Measurements from ENCODE around the gene ZC3H10. TPM values are rescaled to one million over a fixed set of nuclear protein-coding genes. Genes with fewer than 3 reads are reported as not detected.

ZC3H10 gene
- total and polyA plus RNA-seq, 4 donors, result 1.3 to 5.2 (median 1.9) TPM

GRCh38 chr12:56158029-56158925 lies 40.2 kb downstream of the ZC3H10 start, which contains the start of gene MYL6:
MYL6 (plus strand) TSS chr12:56158359; CDS start chr12:56158402, 43 bp downstream.
- peak within 1 kb of the TSS; percentile 73 to 93 (median 92) for H3K4me3 ChIP-seq (ENCODE audit: low read depth in 1 of 3, low read length in 3 of 3)
- peak; percentile 92 for TF ChIP-seq TAF1 (conservative IDR thresholded peaks at IDR 0.05)
- peak; percentile 95 for TF ChIP-seq YY1 (IDR thresholded peaks at IDR 0.05)
- TF ChIP-seq ZBTB33 (IDR thresholded peaks at IDR 0.05), result no peak
- TF ChIP-seq RAD21 (IDR thresholded peaks at IDR 0.05), result peak in 1 of 2 donors; percentile 9
- no peak for TF ChIP-seq GABPA (IDR thresholded peaks at IDR 0.05 in 1 of 2, conservative IDR thresholded peaks at IDR 0.05 in 1 of 2)
- TF ChIP-seq REST (IDR thresholded peaks at IDR 0.05), result peak; percentile 95
- no peak for TF ChIP-seq MAX (IDR thresholded peaks at IDR 0.05)
- TF ChIP-seq, protein P1, sequence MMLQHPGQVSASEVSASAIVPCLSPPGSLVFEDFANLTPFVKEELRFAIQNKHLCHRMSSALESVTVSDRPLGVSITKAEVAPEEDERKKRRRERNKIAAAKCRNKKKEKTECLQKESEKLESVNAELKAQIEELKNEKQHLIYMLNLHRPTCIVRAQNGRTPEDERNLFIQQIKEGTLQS (IDR thresholded peaks at IDR 0.05), result peak; percentile 28
- peak; percentile 86 to 93 for TF ChIP-seq JUND (IDR thresholded peaks at IDR 0.05)
- no peak for TF ChIP-seq NR2F2 (IDR thresholded peaks at IDR 0.05)
- peak; percentile 29 for TF ChIP-seq SP1 (IDR thresholded peaks at IDR 0.05)
- no peak for TF ChIP-seq EGR1 (IDR thresholded peaks at IDR 0.05; ENCODE audit: low read depth in 2 of 2)
- H3K27me3 ChIP-seq (ENCODE audit: control insufficient read depth in 4 of 4, insufficient read depth in 4 of 4, low read length in 3 of 4), result no peaks in the 10 kb centered on the region
- H3K9ac ChIP-seq (ENCODE audit: low read depth in 1 of 2, low read length in 2 of 2), result peak within 1 kb of the TSS; percentile 90 to 100
- peak; percentile 92 for DNase-seq (ENCODE audit: low spot score)
- peak within 1 kb of the TSS; percentile 90 to 98 for H3K27ac ChIP-seq (ENCODE audit: low read depth in 1 of 2, low read length in 2 of 2)
- H3K36me3 ChIP-seq (ENCODE audit: control insufficient read depth in 4 of 4, insufficient read depth in 3 of 4, low read depth in 1 of 4, low read length in 3 of 4), result peaks cover 14 to 31% (median 30%) of the 10 kb centered on the region in 4 donors
- peaks cover 4 to 49% (median 41%) of the 10 kb centered on the region in 4 donors for H3K4me1 ChIP-seq (ENCODE audit: control insufficient read depth in 4 of 4, insufficient read depth in 4 of 4, low read length in 3 of 4)
- H3K9me3 ChIP-seq (ENCODE audit: control insufficient read depth in 4 of 4, low read length in 3 of 4), result no peaks in the 10 kb centered on the region
- WGBS, result under 1% methylated on average over 30 of the region's 30 CpGs

DNA sequence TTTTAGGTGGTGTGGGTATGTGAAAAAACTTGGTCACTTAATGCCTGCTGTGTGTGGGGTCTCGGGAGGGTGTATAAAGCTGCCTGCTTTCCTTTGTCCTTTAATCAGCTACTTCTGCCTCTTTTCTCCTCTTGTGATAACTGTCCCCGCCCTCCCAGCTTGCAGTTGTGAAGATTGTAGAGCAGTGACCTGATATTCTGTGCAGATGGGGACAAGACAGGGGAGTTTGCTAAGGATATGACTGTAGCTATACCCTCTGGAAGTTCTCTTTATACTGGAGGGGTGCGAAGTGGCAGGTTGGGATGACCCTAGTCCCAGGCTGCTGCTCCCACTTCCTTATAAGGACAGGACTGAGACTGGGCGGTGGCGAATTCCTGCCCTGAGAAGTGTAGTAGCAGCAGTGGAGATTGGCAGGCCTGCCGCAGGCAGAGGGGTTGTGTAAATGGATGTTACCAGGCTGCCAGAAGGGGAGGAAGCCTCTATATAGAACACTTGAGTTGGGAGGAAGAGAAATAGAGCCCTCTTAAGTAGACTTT lies 40.9 kb downstream of the ZC3H10 start:
- Histone ChIP-seq H3K27me3 (ENCODE audit: control insufficient read depth in 4 of 4, insufficient read depth in 4 of 4, low read length in 3 of 4) (no peaks in the 10 kb centered on the region), H3K9me3 (ENCODE audit: control insufficient read depth in 4 of 4, low read length in 3 of 4) (no peaks in the 10 kb centered on the region), H3K4me3 (ENCODE audit: low read depth in 1 of 3, low read length in 3 of 3) (peak overlapping the region; percentile 73 to 93 (median 92)), H3K27ac (ENCODE audit: low read depth in 1 of 2, low read length in 2 of 2) (peak overlapping the region; percentile 90 to 98), H3K4me1 (ENCODE audit: control insufficient read depth in 4 of 4, insufficient read depth in 4 of 4, low read length in 3 of 4) (peaks cover 3 to 46% (median 39%) of the 10 kb centered on the region in 4 donors), H3K36me3 (ENCODE audit: control insufficient read depth in 4 of 4, insufficient read depth in 3 of 4, low read depth in 1 of 4, low read length in 3 of 4) (peaks cover 18 to 37% (median 36%) of the 10 kb centered on the region in 4 donors), H3K9ac (ENCODE audit: low read depth in 1 of 2, low read length in 2 of 2) (peak overlapping the region; percentile 90 to 100)
- 3% methylated on average over 6 of the region's 6 CpGs for WGBS
- peak; percentile 66 for DNase-seq (ENCODE audit: low spot score)
- TF ChIP-seq NR2F2 (IDR thresholded peaks at IDR 0.05) (peak; percentile 43), RAD21 (IDR thresholded peaks at IDR 0.05) (peak in 1 of 2 donors; percentile 4), TAF1 (conservative IDR thresholded peaks at IDR 0.05) (peak; percentile 69), MAX (IDR thresholded peaks at IDR 0.05) (no peak)
- TF ChIP-seq, protein P1 (IDR thresholded peaks at IDR 0.05), result no peak

Measured in liver (tissue), 9 donors.